Activated naive CD8-positive, alpha-beta T cell treated with anti-CD3 and anti-CD28 coated beads for 36 hours (primary cell): ENCODE measurements around the gene KRTAP5-5. TPM values are rescaled to one million over a fixed set of nuclear protein-coding genes. Genes with fewer than 3 reads are reported as not detected.
"Not testable (repeated sequence)": the region's sequence is repeated elsewhere in the genome, so short reads cannot be mapped to it uniquely, and the experiment has no call there.

Experiments used
- DNase-seq: peaks from one replicate; pipeline ENCODE4 v3.0.0; 2021
- H3K27ac Mint-ChIP-seq: one replicate; pipeline ENCODE4 v1.8.0; 2022; ENCODE audit warnings: mild to moderate bottlenecking, moderate library complexity, mixed read lengths
- H3K27me3 Mint-ChIP-seq: one replicate; pipeline ENCODE4 v1.8.0; 2022; ENCODE audit warnings: mild to moderate bottlenecking, mixed read lengths
- H3K36me3 Mint-ChIP-seq: one replicate; pipeline ENCODE4 v1.8.0; 2021; ENCODE audit warnings: mild to moderate bottlenecking, mixed read lengths
- H3K4me1 Mint-ChIP-seq: one replicate; pipeline ENCODE4 v1.8.0; 2021; ENCODE audit warnings: mixed read lengths
- H3K4me3 Mint-ChIP-seq: one replicate; pipeline ENCODE4 v1.8.0; 2022; ENCODE audit warnings: mild to moderate bottlenecking, moderate library complexity, mixed read lengths
- H3K9me3 Mint-ChIP-seq: one replicate; pipeline ENCODE4 v1.8.0; 2022; ENCODE audit warnings: mixed read lengths
- total RNA-seq, 2 experiments: library from RNA; stranded (reverse); gene quantifications; one replicate each; pipeline ENCODE4 v1.2.3, GENCODE V29; 2021

KRTAP5-5 gene
- total RNA-seq, 2 experiments from 2014 or later, result not detected

DNA sequence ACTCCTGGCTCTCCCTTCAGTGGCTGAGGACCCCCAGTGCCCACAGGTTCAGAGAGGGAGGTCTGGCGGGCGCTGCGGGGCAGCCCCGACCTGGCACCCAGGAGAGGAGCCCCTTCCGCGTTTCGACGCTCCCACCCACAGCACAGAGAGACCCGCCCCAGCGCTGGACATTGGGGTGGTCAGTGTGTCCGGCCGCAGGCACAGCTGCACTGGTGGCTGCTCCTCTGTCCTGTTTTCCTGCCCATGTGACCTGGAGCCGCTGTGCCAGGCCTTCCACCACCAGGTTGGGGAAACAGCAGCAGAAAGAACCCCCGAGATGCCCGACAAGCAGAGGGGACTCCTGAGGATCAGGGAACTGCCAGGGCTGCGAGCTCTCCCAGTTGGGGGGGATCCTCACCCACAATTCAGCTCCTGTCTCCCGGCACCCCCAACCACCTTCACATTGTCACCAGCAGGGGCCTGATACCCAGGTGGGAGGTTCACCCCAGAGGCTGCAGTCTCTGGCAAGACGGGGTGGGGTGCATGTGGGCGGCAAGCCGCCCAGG is 13.6 kb downstream of the KRTAP5-5 start:
- no peaks in the 10 kb centered on the region for H3K4me1 Mint-ChIP-seq
- H3K36me3 Mint-ChIP-seq, result no peaks in the 10 kb centered on the region

GRCh38 chr11:1644601-1645356 is 15.2 kb downstream of the KRTAP5-5 start:
- peaks cover 24% of the 10 kb centered on the region for H3K27me3 Mint-ChIP-seq
- no peak overlapping the region for H3K27ac Mint-ChIP-seq
- no peaks in the 10 kb centered on the region for H3K36me3 Mint-ChIP-seq

More for the DNA sequence above, 13.6 kb downstream of the KRTAP5-5 start:
- Mint-ChIP-seq H3K27me3 (peaks cover 29% of the 10 kb centered on the region), H3K27ac (no peak overlapping the region), H3K4me3 (no peak overlapping the region), H3K9me3 (no peaks in the 10 kb centered on the region)
- no peak for DNase-seq

GRCh38 chr11:1645357-1645821 is 15.8 kb downstream of the KRTAP5-5 start:
- peaks cover 19% of the 10 kb centered on the region for H3K27me3 Mint-ChIP-seq
- H3K4me1 Mint-ChIP-seq, result no peaks in the 10 kb centered on the region
- DNase-seq, result no peak
- no peaks in the 10 kb centered on the region for H3K9me3 Mint-ChIP-seq
- no peak overlapping the region for H3K27ac Mint-ChIP-seq
- no peak overlapping the region for H3K4me3 Mint-ChIP-seq
- no peaks in the 10 kb centered on the region for H3K36me3 Mint-ChIP-seq

More at GRCh38 chr11:1644601-1645356, 15.2 kb downstream of the KRTAP5-5 start:
- Mint-ChIP-seq H3K9me3 (no peaks in the 10 kb centered on the region), H3K4me1 (no peaks in the 10 kb centered on the region), H3K4me3 (no peak overlapping the region)
- no peak for DNase-seq

GRCh38 chr11:1646540-1646939 is 17.0 kb downstream of the KRTAP5-5 start:
- not testable (repeated sequence) for H3K27ac Mint-ChIP-seq, H3K9me3 Mint-ChIP-seq, H3K4me3 Mint-ChIP-seq

GRCh38 chr11:1647901-1648652 is 18.5 kb downstream of the KRTAP5-5 start:
- Mint-ChIP-seq H3K4me1 (no peaks in the 10 kb centered on the region), H3K27ac (no peak overlapping the region)

More at GRCh38 chr11:1646540-1646939, 17.0 kb downstream of the KRTAP5-5 start:
- not testable (repeated sequence) for DNase-seq, H3K4me1 Mint-ChIP-seq, H3K36me3 Mint-ChIP-seq
- H3K27me3 Mint-ChIP-seq, result peaks cover 11% of the 10 kb centered on the region

DNA sequence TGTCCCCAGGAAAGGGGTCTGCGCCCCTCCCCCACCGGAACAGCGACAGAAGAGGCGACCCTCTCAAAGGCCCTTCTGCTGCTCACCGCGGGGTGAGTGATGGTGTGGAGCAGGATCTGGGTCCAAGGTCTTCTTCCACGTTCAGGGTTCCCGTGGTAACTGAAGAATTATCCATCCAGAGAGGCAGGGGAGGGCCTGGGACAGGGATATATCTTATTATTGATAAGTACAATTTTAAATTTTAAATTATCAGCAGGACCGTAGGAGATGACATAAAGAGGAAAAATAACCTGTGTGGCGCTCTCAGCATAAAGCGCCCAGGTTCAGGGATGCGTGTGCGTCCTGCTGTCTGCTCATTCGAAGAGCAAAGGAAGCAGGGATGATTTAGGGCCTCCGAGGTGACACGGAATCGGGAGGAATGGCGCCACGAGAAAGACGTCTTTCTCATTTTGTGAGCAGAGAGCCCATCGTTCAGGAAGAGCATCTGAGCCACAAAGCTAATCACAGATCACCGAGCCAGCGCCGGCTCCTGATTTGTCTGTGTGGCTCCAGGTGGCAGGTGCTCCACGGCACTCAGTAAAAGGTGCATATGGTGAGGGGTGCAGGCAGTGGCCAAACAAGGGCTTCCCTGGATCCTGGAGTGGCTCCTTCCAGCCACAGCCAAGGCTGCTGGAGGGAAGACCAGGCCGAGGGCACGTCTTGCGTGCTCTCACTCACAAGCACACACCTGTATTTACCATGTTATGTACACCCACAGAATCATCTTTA is 19.3 kb downstream of the KRTAP5-5 start:
- no peak overlapping the region for H3K27ac Mint-ChIP-seq
- no peaks in the 10 kb centered on the region for H3K36me3 Mint-ChIP-seq
- H3K27me3 Mint-ChIP-seq, result peaks cover 9% of the 10 kb centered on the region
- no peak overlapping the region for H3K4me3 Mint-ChIP-seq
- DNase-seq, result no peak
- no peaks in the 10 kb centered on the region for H3K9me3 Mint-ChIP-seq
- no peaks in the 10 kb centered on the region for H3K4me1 Mint-ChIP-seq

More at GRCh38 chr11:1647901-1648652, 18.5 kb downstream of the KRTAP5-5 start:
- Mint-ChIP-seq H3K9me3 (no peaks in the 10 kb centered on the region), H3K27me3 (peaks cover 8% of the 10 kb centered on the region), H3K4me3 (no peak overlapping the region), H3K36me3 (no peaks in the 10 kb centered on the region)
- no peak for DNase-seq

DNA sequence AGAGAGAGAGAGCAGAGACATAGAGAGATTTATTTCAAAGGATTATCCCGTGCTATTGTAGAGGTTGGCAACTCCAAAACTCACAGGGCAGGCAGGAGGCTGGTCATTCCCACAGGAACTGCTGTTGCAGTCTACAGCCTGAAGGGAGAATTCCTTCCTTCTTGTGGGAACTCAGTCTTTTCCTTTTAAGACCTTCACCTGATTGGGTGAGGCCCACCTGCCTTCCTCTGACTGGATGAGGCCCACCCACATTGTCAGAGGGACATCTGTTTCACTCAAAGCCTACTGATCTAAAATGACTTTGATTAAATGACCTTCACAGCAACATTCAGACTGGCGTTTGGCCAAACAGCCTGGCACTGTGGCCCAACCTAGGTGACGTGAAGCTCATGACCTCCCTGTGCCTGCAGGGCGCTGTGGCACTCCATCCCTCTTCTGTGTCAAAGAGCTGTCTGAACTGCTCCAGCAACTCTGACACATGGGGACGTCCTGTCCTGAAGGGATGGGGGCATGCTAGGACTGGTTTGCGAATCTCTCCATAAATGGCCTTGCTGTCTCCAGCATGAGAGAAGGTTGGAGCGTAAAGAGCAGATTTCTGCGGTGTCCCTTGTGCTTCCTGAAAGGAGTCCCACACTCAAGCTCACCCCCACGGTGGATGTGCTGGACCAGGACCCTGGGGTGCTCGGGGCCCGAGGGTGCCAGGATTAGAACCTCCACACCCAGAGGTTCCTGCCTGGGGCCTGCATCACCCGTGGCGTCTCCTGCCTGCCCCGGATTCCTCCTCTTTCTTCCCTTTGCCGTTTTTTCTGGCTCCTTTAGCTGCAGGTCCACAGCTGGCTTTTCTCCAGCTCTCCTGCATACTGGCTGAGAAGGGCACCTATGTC is 20.7 kb downstream of the KRTAP5-5 start:
- Mint-ChIP-seq H3K4me3 (no peak overlapping the region), H3K4me1 (no peaks in the 10 kb centered on the region), H3K27me3 (peaks cover 15% of the 10 kb centered on the region), H3K9me3 (no peaks in the 10 kb centered on the region), H3K27ac (no peak overlapping the region), H3K36me3 (no peaks in the 10 kb centered on the region)
- no peak for DNase-seq

GRCh38 chr11:1650918-1651262 is 21.3 kb downstream of the KRTAP5-5 start:
- no peaks in the 10 kb centered on the region for H3K4me1 Mint-ChIP-seq
- H3K27ac Mint-ChIP-seq, result no peak overlapping the region
- no peak overlapping the region for H3K4me3 Mint-ChIP-seq
- no peaks in the 10 kb centered on the region for H3K9me3 Mint-ChIP-seq
- no peaks in the 10 kb centered on the region for H3K36me3 Mint-ChIP-seq
- H3K27me3 Mint-ChIP-seq, result peaks cover 15% of the 10 kb centered on the region
- no peak for DNase-seq

DNA sequence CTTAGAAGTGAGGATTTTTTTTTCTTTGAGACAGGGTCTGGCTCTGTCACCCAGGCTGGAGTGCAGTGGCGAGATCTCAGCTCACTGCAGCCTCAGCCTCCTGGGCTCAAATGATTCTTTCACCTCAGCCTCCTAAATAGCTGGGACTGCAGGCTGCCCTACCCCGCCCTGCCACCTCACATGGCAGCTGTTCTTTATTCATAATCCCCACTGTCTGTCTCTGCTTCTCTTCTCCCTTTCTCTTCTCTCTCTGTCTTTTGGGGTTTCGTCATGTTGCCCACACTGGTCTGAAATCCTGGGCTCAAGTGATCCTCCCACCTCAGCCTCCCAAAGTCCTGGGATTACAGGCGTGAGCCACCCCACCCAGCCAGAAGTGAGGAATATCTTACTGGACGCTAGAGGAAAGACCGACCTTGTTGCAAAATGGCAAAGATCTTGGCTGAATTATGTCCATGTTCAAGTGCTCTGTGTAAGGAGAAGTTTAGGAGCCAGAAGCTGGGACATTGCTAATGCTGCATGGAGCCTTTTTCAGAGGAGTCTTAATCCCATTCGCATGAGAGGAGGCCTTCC is 21.9 kb downstream of the KRTAP5-5 start:
- Mint-ChIP-seq H3K27me3 (peaks cover 15% of the 10 kb centered on the region), H3K27ac (no peak overlapping the region), H3K4me1 (no peaks in the 10 kb centered on the region), H3K36me3 (no peaks in the 10 kb centered on the region), H3K4me3 (no peak overlapping the region), H3K9me3 (no peaks in the 10 kb centered on the region)
- no peak for DNase-seq

DNA sequence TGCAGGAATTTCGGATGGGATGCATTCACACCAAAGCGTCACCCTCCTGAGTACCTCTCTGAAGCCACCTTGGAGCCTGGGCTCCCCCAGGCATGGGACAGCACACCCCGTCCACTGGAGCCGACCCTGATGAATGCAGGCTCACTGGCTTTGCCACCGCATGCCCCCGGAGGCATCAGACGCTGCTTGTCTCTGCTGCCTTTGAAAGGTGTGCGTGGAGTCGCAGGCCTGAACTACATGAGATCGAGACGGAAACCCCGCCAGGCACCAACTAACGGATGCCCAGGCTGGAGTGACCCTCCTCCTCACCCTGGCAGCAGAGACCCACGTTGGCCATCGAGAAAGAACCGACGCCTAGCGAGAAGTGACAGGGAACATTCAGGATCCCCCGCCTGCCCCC is 22.5 kb downstream of the KRTAP5-5 start:
- DNase-seq, result no peak
- peaks cover 15% of the 10 kb centered on the region for H3K27me3 Mint-ChIP-seq

GRCh38 chr11:1652442-1652770 is 22.8 kb downstream of the KRTAP5-5 start:
- Mint-ChIP-seq H3K9me3 (no peaks in the 10 kb centered on the region), H3K27me3 (peaks cover 12% of the 10 kb centered on the region), H3K4me3 (no peak overlapping the region)

More for the DNA sequence above, 22.5 kb downstream of the KRTAP5-5 start:
- Mint-ChIP-seq H3K9me3 (no peaks in the 10 kb centered on the region), H3K36me3 (no peaks in the 10 kb centered on the region), H3K27ac (no peak overlapping the region), H3K4me3 (no peak overlapping the region), H3K4me1 (no peaks in the 10 kb centered on the region)

GRCh38 chr11:1652771-1653540 is 23.4 kb downstream of the KRTAP5-5 start:
- H3K4me3 Mint-ChIP-seq, result no peak overlapping the region
- H3K9me3 Mint-ChIP-seq, result no peaks in the 10 kb centered on the region
- peak; percentile 75 for DNase-seq
- H3K36me3 Mint-ChIP-seq, result no peaks in the 10 kb centered on the region
- H3K4me1 Mint-ChIP-seq, result no peaks in the 10 kb centered on the region
- no peak overlapping the region for H3K27ac Mint-ChIP-seq
- peaks cover 12% of the 10 kb centered on the region for H3K27me3 Mint-ChIP-seq

More at GRCh38 chr11:1652442-1652770, 22.8 kb downstream of the KRTAP5-5 start:
- Mint-ChIP-seq H3K36me3 (no peaks in the 10 kb centered on the region), H3K4me1 (no peaks in the 10 kb centered on the region), H3K27ac (no peak overlapping the region)
- no peak for DNase-seq
